ENCODE results near the gene ADAMTS9. TPM values are rescaled to one million over a fixed set of nuclear protein-coding genes. Genes with fewer than 3 reads are reported as not detected.
A peak's percentile ranks its signal among the peaks of the same experiment; 100 is the strongest.

The ADAMTS9 gene
- total and polyA plus RNA-seq, 10 of the 15 experiments (the other 5 are each of a cell fraction or from before 2014, with no cell fraction given) = 0.08 TPM; not detected in 9

GRCh38 chr3:64600246-64600950, 87.4 kb downstream of the ADAMTS9 start:
- no peak for ATAC-seq
- no TSS peak for BruUV-seq (replicated peaks)
- Histone ChIP-seq H3K27me3 (replicated peaks in 1 of 2; ENCODE audit: control insufficient read depth in 2 of 2, insufficient read depth in 2 of 2, low read length in 1 of 2) (no peaks in the 10 kb centered on the region; a peak in 1 of 4 replicates), H4K20me1 (ENCODE audit: control insufficient read depth, insufficient read depth) (no peaks in the 10 kb centered on the region), H3K4me2 (ENCODE audit: control insufficient read depth, insufficient read depth) (no peak overlapping the region), H3K4me3 (no peak overlapping the region), H3K4me1 (ENCODE audit: control insufficient read depth, insufficient read depth, low read length) (no peaks in the 10 kb centered on the region), H3K79me2 (ENCODE audit: control insufficient read depth, insufficient read depth, low read length) (no peaks in the 10 kb centered on the region), H3K27ac (ENCODE audit: control insufficient read depth, insufficient read depth) (no peak overlapping the region), H3K36me3 (ENCODE audit: control insufficient read depth in 2 of 2, insufficient read depth in 2 of 2, low read length in 1 of 2) (no peaks in the 10 kb centered on the region), H3K9ac (ENCODE audit: control insufficient read depth, insufficient read depth, low read length) (no peak overlapping the region), H3K9me3 (replicated peaks; ENCODE audit: control insufficient read depth, insufficient read depth, low read length) (no peaks in the 10 kb centered on the region), H2AFZ (ENCODE audit: control insufficient read depth, low read depth, low read length) (no peak overlapping the region)
- in situ Hi-C loops (cut with MboI) (no loop called here), intact Hi-C loops (cut with micrococcal nuclease; ENCODE audit: unreplicated experiment) (no loop called here)
- ChIA-PET CTCF (no interaction called here), POLR2A (no interaction called here), SMC1A (ENCODE audit: uncharacterized antibody, unreplicated experiment) (no interaction called here), RAD21 (ENCODE audit: unreplicated experiment) (no interaction called here)
- no peak for FAIRE-seq
- WGBS (ENCODE audit: insufficient coverage, insufficient replicate concordance, low lambda C conversion rate, missing lambda C conversion rate) = 19% methylated on average over 9 of the region's 9 CpGs
- TF ChIP-seq RELA (IDR thresholded peaks at IDR 0.05; ENCODE audit: borderline replicate concordance, partially characterized antibody) (no peak), ETV6 (conservative IDR thresholded peaks at IDR 0.05 in 1 of 2, IDR thresholded peaks at IDR 0.05 in 1 of 2; ENCODE audit: borderline replicate concordance in 1 of 2, low read depth in 1 of 2) (0 out of 4 replicates have a peak, but pooled peaks of 1 of the 2 experiments have one; percentile 37)
- no peak for DNase-seq (ENCODE audit: low read depth, low spot score)

- H2AFZ ChIP-seq (ENCODE audit: control insufficient read depth, low read depth, low read length) = no peak overlapping the region
- no peak overlapping the region for H3K27ac ChIP-seq (ENCODE audit: control insufficient read depth, insufficient read depth)
- DNase-seq (ENCODE audit: low read depth, low spot score) = no peak
- ChIA-PET CTCF (interaction anchor here (1.1 kb wide), 1 partner anchor 13 kb away, joined by 3 read pairs; no protein-coding TSS in a partner anchor), POLR2A (interaction anchor here (0.7 kb wide), 1 partner anchor 84 kb away, joined by 6 read pairs; no protein-coding TSS in a partner anchor), SMC1A (ENCODE audit: uncharacterized antibody, unreplicated experiment) (no interaction called here), RAD21 (ENCODE audit: unreplicated experiment) (no interaction called here)
- H3K36me3 ChIP-seq (ENCODE audit: control insufficient read depth in 2 of 2, insufficient read depth in 2 of 2, low read length in 1 of 2) = no peaks in the 10 kb centered on the region
- TF ChIP-seq KLF5 (IDR thresholded peaks at IDR 0.05; ENCODE audit: partially characterized antibody) (no peak), IRF3 (IDR thresholded peaks at IDR 0.05) (no peak), RCOR1 (conservative IDR thresholded peaks at IDR 0.05; ENCODE audit: low read depth, low read length) (no peak), MYB (IDR thresholded peaks at IDR 0.05; ENCODE audit: borderline replicate concordance, low read depth, low read length) (no peak), JUNB (IDR thresholded peaks at IDR 0.05) (no peak)
- H3K9me3 ChIP-seq (replicated peaks; ENCODE audit: control insufficient read depth, insufficient read depth, low read length) = no peaks in the 10 kb centered on the region
- no peak for ATAC-seq
- no TSS peak for BruUV-seq (replicated peaks)
- in situ Hi-C loops (cut with MboI) = no loop called here
- H3K4me1 ChIP-seq (ENCODE audit: control insufficient read depth, insufficient read depth, low read length) = no peaks in the 10 kb centered on the region
- no peak overlapping the region for H3K9ac ChIP-seq (ENCODE audit: control insufficient read depth, insufficient read depth, low read length)
- intact Hi-C loops (cut with micrococcal nuclease; ENCODE audit: unreplicated experiment) = no loop called here
- H4K20me1 ChIP-seq (ENCODE audit: control insufficient read depth, insufficient read depth) = no peaks in the 10 kb centered on the region
- no peaks in the 10 kb centered on the region for H3K79me2 ChIP-seq (ENCODE audit: control insufficient read depth, insufficient read depth, low read length)
- no peaks in the 10 kb centered on the region; a peak in 2 of 4 replicates for H3K27me3 ChIP-seq (replicated peaks in 1 of 2; ENCODE audit: control insufficient read depth in 2 of 2, insufficient read depth in 2 of 2, low read length in 1 of 2)
- WGBS (ENCODE audit: insufficient coverage, insufficient replicate concordance, low lambda C conversion rate, missing lambda C conversion rate) = 17% methylated on average over 2 of the region's 2 CpGs
- FAIRE-seq = no peak
- no peak overlapping the region for H3K4me3 ChIP-seq
- no peak overlapping the region for H3K4me2 ChIP-seq (ENCODE audit: control insufficient read depth, insufficient read depth)
These were observed 88.1 kb downstream of the ADAMTS9 start for GRCh38 chr3:64599651-64600050.
